ENCODE data around the gene SPRR3. TPM values are rescaled to one million over a fixed set of nuclear protein-coding genes. Genes with fewer than 3 reads are reported as not detected.

SPRR3 gene
- total RNA-seq, 1 donor from 2014 or later, result not detected

DNA sequence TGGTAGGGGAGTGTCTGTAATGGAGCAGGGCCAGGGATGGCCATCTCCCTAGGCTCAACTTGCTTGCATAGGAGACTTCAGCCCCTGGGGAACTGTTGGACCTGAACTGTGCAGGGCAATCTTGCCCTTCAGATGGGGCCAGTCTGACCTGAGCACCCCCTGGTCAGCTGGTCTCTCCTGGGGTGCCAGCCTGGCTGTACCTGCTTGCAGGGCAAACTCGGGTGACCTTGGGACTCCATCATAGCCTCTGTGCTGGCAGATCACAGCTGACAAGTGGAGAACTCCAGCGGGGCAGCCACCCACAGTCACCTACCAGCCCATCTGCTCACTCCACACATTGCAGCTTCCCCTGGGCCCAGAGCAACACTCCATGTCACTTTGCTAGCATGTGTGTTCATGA lies 47.7 kb downstream of the SPRR3 start:
- no peak for DNase-seq (ENCODE audit: low read depth in 2 of 2)

Other genes starting within 250 kb of the SPRR3 start
- gene KPRP, start 243.7 kb upstream of the SPRR3 start, total RNA-seq, result not detected in 2 replicates
- gene LCE1F, start 226.6 kb upstream of the SPRR3 start, total RNA-seq, result not detected in 2 replicates
- not detected in 2 replicates for gene LCE1E, start 215.5 kb upstream of the SPRR3 start, total RNA-seq
- not detected in 2 replicates for gene LCE1D, start 205.0 kb upstream of the SPRR3 start, total RNA-seq
- not detected in 2 replicates for gene LCE1C, start 195.1 kb upstream of the SPRR3 start, total RNA-seq
- not detected in 2 replicates for gene LCE1B, start 189.8 kb upstream of the SPRR3 start, total RNA-seq
- gene LCE1A, start 174.3 kb upstream of the SPRR3 start, total RNA-seq, result not detected in 2 replicates
- gene LCE6A, start 158.9 kb upstream of the SPRR3 start, total RNA-seq, result not detected in 2 replicates
- gene LCE7A, start 141.8 kb upstream of the SPRR3 start, total RNA-seq, result not detected in 2 replicates
- not detected in 2 replicates for gene SMCP, start 123.4 kb upstream of the SPRR3 start, total RNA-seq
- not detected in 2 replicates for gene IVL, start 93.2 kb upstream of the SPRR3 start, total RNA-seq
- gene SPRR5, start 54.5 kb upstream of the SPRR3 start, total RNA-seq, result not detected in 2 replicates
- not detected in 2 replicates for gene SPRR4, start 31.1 kb upstream of the SPRR3 start, total RNA-seq
- gene SPRR1A, start 17.7 kb upstream of the SPRR3 start, total RNA-seq, result not detected in 2 replicates
- not detected in 2 replicates for gene SPRR1B, start 29.5 kb downstream of the SPRR3 start, total RNA-seq
- not detected in 2 replicates for gene SPRR2D, start 39.4 kb downstream of the SPRR3 start, total RNA-seq
- not detected in 2 replicates for gene SPRR2A, start 55.8 kb downstream of the SPRR3 start, total RNA-seq
- not detected in 2 replicates for gene SPRR2B, start 69.9 kb downstream of the SPRR3 start, total RNA-seq
- gene SPRR2E, start 92.8 kb downstream of the SPRR3 start, total RNA-seq, result not detected in 2 replicates
- gene SPRR2F, start 111.8 kb downstream of the SPRR3 start, total RNA-seq, result not detected in 2 replicates
- gene SPRR2G, start 149.1 kb downstream of the SPRR3 start, total RNA-seq, result not detected in 2 replicates
- gene LELP1, start 201.7 kb downstream of the SPRR3 start, total RNA-seq, result not detected in 2 replicates
- under 0.01 TPM in 1 of 2 replicates, not detected in the other for gene PRR9, start 215.8 kb downstream of the SPRR3 start, total RNA-seq

All from dermis microvascular lymphatic vessel endothelial cell (primary cell).